Psoas muscle (tissue), 8 donors: ENCODE results near the gene PDE1C. TPM values are rescaled to one million over a fixed set of nuclear protein-coding genes. Genes with fewer than 3 reads are reported as not detected.
A peak's percentile ranks its signal among the peaks of the same experiment; 100 is the strongest.

Experiments used
- ATAC-seq, 4 donors: fragments of 200-7000 bp; cut with Tn5 transposase; one replicate each; pipeline ENCODE4 v1.9.1; 2020; ENCODE audit warnings: moderate library complexity in 3 of 4, mild to moderate bottlenecking in 2 of 4
- DNase-seq, 2 donors: peaks; one replicate each; pipeline ENCODE4 v3.0.0-alpha.2; 2020
- H3K27ac ChIP-seq: fragments of 200-600 bp; one replicate; pipeline ENCODE4 v1.8.0; 2022
- H3K27me3 ChIP-seq, 3 donors: fragments of 200-600 bp in 1 of 3; one replicate each; pipeline versions ENCODE4 v1.6.1 to v1.8.0; 2013 to 2022; ENCODE audit warnings: low read length in 2 of 3, mild to moderate bottlenecking in 2 of 3, moderate library complexity in 1 of 3; ENCODE audit not compliant: insufficient read depth in 3 of 3
- H3K36me3 ChIP-seq, 2 donors: fragments of 200-600 bp in 1 of 2; one replicate each; pipeline versions ENCODE4 v1.6.1 to v1.8.0; 2013 to 2022; ENCODE audit warnings: low read depth in 1 of 2, mild to moderate bottlenecking in 1 of 2, moderate library complexity in 1 of 2; ENCODE audit not compliant: insufficient read depth in 1 of 2
- H3K4me1 ChIP-seq: fragments of 200-600 bp; one replicate; pipeline ENCODE4 v1.8.0; 2022
- H3K4me3 ChIP-seq: fragments of 200-600 bp; one replicate; pipeline ENCODE4 v1.8.0; 2022; ENCODE audit warnings: mild to moderate bottlenecking
- H3K9me3 ChIP-seq: fragments of 200-600 bp; one replicate; pipeline ENCODE4 v1.8.0; 2022
- WGBS, 3 donors: extraction: QIAGEN DNeasy Blood & Tissue Kit; methylation state at CpG; one replicate each; pipeline versions ENCODE4 v1.1.6 to v1.1.7; 2013; 5-methylcytosine and 5-hydroxymethylcytosine counted together
- intact Hi-C, 2 donors: fragments of 100-400 bp; cut with DNase I; formaldehyde crosslinking; loops; one replicate each; pipeline versions ENCODE4 v1.11.0 to v1.14.2; 2022
- polyA plus RNA-seq, 3 donors: library from polyadenylated mRNA; stranded (reverse); fragments of 200-250 nt; gene quantifications; one replicate each; pipeline ENCODE4 v1.2.3, GENCODE V29; 2013
- total RNA-seq, 4 donors: library from RNA; stranded (reverse); fragmentation: NEBNext Ultra II Directional in 2 of 4; extraction: Animal tissue kit (Norgen Biotek cat#: 25700) in 2 of 4; gene quantifications; one replicate each; pipeline versions ENCODE4 v1.2.1 to v1.2.4, GENCODE V29; 2021 to 2023
- TF ChIP-seq, protein P1 (sequence below): fragments of 200-600 bp; IDR thresholded peaks from one replicate; pipeline ENCODE4 v1.8.0; 2022; ENCODE audit warnings: antibody characterized with exemption
- donor health status: healthy with polysubstance abuse.
- donor health status: DM: no; HTN: no; CAD: no; lungs with moderate emphysema.
- donor health status: Bipolar disorder and iron deficiency.
- donor health status: healthy.
- donor health status: DM: yes; HTN: yes; CAD: no.
- donor health status: DM: no; HTN: no; CAD: no.
- donor health status: DM: no; HTN: no; CAD: no.
- donor health status: DM: yes; HTN: yes; CAD: no.

Gene PDE1C
- total and polyA plus RNA-seq, 7 donors, result 0.20 to 1.9 (median 0.64) TPM

DNA sequence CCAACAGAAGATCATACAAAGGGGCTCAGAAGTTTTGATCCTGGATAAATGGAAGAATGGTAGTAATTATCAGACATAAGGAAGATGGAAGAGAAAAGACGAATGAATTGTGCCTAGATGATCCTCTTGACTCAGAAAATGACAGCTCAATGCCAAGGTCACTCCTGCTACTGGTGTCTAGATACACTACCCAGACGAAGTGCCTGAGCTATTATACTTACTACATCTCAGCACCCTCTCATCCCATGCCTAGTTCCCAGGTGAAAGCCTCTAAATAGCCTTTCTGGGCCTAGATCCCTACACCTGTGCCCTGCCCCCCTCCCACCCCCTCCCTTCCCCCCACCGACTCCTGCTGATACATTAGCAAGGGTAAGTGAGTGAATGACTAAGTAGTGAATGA, 25.5 kb downstream of the PDE1C start:
- Histone ChIP-seq H3K9me3 (no peaks in the 10 kb centered on the region), H3K27ac (no peak overlapping the region), H3K4me1 (no peaks in the 10 kb centered on the region), H3K27me3 (no peaks in the 10 kb centered on the region), H3K4me3 (no peak overlapping the region), H3K36me3 (no peaks in the 10 kb centered on the region)
- TF ChIP-seq, protein P1, sequence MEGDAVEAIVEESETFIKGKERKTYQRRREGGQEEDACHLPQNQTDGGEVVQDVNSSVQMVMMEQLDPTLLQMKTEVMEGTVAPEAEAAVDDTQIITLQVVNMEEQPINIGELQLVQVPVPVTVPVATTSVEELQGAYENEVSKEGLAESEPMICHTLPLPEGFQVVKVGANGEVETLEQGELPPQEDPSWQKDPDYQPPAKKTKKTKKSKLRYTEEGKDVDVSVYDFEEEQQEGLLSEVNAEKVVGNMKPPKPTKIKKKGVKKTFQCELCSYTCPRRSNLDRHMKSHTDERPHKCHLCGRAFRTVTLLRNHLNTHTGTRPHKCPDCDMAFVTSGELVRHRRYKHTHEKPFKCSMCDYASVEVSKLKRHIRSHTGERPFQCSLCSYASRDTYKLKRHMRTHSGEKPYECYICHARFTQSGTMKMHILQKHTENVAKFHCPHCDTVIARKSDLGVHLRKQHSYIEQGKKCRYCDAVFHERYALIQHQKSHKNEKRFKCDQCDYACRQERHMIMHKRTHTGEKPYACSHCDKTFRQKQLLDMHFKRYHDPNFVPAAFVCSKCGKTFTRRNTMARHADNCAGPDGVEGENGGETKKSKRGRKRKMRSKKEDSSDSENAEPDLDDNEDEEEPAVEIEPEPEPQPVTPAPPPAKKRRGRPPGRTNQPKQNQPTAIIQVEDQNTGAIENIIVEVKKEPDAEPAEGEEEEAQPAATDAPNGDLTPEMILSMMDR, result no peak
- intact Hi-C loops, result no loop called here
- no peak for DNase-seq
- no peak for ATAC-seq
- 60 to 72% (median 61%) methylated on average over 3 of the region's 3 CpGs for WGBS, 3 donors

DNA sequence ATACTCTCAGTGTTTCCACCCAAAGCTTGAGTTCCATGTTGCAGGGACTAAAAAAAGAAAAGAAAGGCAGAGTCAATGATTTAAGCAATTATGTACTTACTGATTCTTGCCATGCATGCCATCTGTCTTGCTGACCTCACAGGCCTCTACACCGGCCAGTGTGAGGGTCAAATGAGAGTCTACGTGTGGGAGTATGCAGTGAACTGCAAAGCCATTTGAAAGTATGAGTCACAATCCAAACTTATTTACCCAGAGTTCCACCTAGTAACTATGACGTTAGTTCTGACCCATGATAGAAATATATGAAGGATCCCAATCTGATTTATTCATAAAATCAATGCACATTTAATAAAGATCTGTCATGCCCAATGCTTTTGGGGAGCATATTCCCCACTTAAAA, 26.5 kb downstream of the PDE1C start:
- TF ChIP-seq, protein P1, result no peak
- WGBS, 3 donors, result 51 to 66% (median 57%) methylated on average over 3 of the region's 3 CpGs
- ATAC-seq, result peak in 1 of 4 donors; percentile 77
- no peak overlapping the region for H3K4me3 ChIP-seq
- H3K9me3 ChIP-seq, result no peaks in the 10 kb centered on the region
- no peaks in the 10 kb centered on the region for H3K27me3 ChIP-seq
- H3K4me1 ChIP-seq, result no peaks in the 10 kb centered on the region
- intact Hi-C loops, result no loop called here
- H3K27ac ChIP-seq, result no peak overlapping the region
- H3K36me3 ChIP-seq, result no peaks in the 10 kb centered on the region
- no peak for DNase-seq

DNA sequence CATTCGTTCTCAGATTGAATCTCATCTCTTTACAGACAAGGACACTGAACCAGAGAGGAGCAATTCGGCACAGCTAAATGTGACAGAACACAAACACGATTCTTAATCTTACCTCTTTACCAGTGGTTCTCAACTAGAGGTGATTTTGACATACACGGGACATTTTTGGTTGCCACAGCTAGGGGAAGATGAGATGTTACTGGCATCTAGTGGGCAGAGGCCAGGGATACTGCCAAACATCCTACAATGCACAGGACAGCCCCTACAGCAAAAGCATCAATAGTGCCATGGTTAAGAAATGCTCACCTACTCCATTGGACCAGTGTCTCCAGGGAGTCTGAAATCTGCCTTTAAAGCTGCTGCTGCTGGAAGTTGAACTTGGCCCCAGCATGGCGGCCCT, 27.3 kb downstream of the PDE1C start:
- no peaks in the 10 kb centered on the region for H3K4me1 ChIP-seq
- WGBS, 3 donors, result 80 to 85% (median 82%) methylated on average over 5 of the region's 5 CpGs

DNA sequence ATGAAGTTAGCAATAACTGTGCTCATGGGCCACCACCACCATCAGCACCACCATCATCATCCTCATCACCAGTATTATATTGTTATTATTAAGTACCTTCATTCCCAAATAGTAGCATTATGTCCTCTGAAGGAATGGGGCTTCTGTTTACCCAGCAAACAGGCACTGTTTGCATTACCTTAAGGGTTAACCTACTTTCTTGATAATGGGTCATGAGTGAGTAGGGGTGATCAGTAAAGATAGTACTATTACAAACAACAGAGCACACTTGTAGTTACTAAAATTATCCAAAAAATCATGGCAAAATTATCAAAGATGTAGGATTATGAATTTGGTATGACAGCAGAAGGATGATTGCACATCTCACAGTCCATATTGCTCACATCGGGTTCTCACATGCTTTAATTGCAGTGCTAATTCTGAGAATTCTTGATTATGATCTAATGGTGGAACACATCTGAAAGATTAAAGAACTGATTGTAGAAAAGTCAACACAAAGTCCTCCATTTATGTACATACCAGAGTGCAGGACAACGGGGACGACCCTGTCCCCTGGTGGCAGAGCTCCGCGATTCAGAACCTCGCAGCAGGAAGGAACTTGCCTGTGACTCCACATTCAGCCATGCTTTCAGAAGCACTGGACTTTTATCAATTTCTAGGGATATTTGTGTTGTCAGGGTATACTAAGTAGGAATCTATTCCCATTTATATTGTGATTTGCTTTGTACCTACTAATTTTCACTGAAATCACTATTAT, 31.0 kb downstream of the PDE1C start:
- no peak overlapping the region for H3K4me3 ChIP-seq
- TF ChIP-seq, protein P1, result no peak
- DNase-seq (no peak), ATAC-seq (no peak)
- H3K27me3 ChIP-seq, result no peaks in the 10 kb centered on the region
- H3K9me3 ChIP-seq, result no peaks in the 10 kb centered on the region
- no peak overlapping the region for H3K27ac ChIP-seq
- H3K4me1 ChIP-seq, result no peaks in the 10 kb centered on the region
- intact Hi-C loops, result no loop called here
- no peaks in the 10 kb centered on the region for H3K36me3 ChIP-seq
- 72 to 85% (median 77%) methylated on average over 6 of the region's 6 CpGs for WGBS, 3 donors

More for the DNA sequence above, 27.3 kb downstream of the PDE1C start:
- no peaks in the 10 kb centered on the region for H3K36me3 ChIP-seq
- H3K4me3 ChIP-seq, result no peak overlapping the region
- no peak for ATAC-seq
- TF ChIP-seq, protein P1, result no peak
- intact Hi-C loops, result no loop called here
- no peaks in the 10 kb centered on the region for H3K27me3 ChIP-seq
- DNase-seq, result no peak
- H3K27ac ChIP-seq, result no peak overlapping the region
- H3K9me3 ChIP-seq, result no peaks in the 10 kb centered on the region

DNA sequence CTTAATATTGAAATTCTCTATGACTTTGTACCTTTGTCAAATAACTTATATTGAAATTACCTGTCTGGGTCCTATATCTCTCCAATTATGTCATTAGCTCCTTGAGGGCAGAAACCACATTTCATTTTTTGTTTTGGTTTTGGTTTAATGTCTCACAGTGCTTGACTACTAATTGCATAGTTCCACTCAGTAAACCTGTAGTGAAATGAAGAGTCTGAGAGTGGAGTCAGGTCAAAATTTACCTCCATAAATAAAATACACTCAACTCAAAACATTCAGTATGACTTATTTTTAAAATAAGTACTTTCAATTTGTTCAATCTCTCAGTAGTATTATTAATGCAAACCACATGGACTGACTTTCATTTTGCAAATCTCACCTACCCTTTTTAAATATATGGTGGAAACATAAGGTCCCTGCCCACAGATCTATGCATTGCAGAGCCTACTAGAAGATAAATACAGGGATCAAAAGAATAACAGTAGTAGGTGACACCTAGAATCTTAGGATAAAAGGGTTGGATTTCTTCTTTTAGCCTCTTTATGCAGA, 32.5 kb downstream of the PDE1C start:
- TF ChIP-seq, protein P1, result no peak
- Histone ChIP-seq H3K4me1 (no peaks in the 10 kb centered on the region), H3K4me3 (no peak overlapping the region), H3K27ac (no peak overlapping the region), H3K27me3 (no peaks in the 10 kb centered on the region), H3K36me3 (no peaks in the 10 kb centered on the region), H3K9me3 (no peaks in the 10 kb centered on the region)
- ATAC-seq, result no peak
- no peak for DNase-seq
- intact Hi-C loops, result no loop called here
